Fibroblast of villous mesenchyme (primary cell): ENCODE results near the gene PGRMC2. TPM values are rescaled to one million over a fixed set of nuclear protein-coding genes. Genes with fewer than 3 reads are reported as not detected.

Experiments used
- DNase-seq: peaks from one replicate; pipeline ENCODE4 v3.0.0-alpha.2; 2010; ENCODE audit warnings: low read depth
- H3K4me3 ChIP-seq: 2 replicates; pipeline ENCODE4 v1.5.1; 2011; ENCODE audit warnings: low read depth, mild to moderate bottlenecking, low read length
- CTCF ChIP-seq: IDR thresholded peaks from 2 replicates; pipeline ENCODE4 v1.5.1; 2012; ENCODE audit warnings: low read depth, mild to moderate bottlenecking, low read length; ENCODE audit not compliant: insufficient read depth
- total RNA-seq: library from RNA; depleted of rRNA; stranded (reverse); fragments of >200 nt; gene quantifications from 2 replicates; pipeline ENCODE4 v1.2.3, GENCODE V29; 2012

The PGRMC2 gene
- total RNA-seq, 1 donor: 60.5 TPM

- TF ChIP-seq CTCF: no peak
- DNase-seq: no peak
- H3K4me3 ChIP-seq: no peak overlapping the region
Measured at GRCh38 chr4:128311659-128312403, 24.2 kb upstream of the PGRMC2 start.

- no peak overlapping the region for H3K4me3 ChIP-seq
- peak; percentile 82 for DNase-seq
- peak; percentile 56 for TF ChIP-seq CTCF
Measured at GRCh38 chr4:128310266-128310697, 22.7 kb upstream of the PGRMC2 start.

GRCh38 chr4:128309585-128309984 is 22.0 kb upstream of the PGRMC2 start:
- DNase-seq: peak; percentile 14
- TF ChIP-seq CTCF: no peak
- no peak overlapping the region for H3K4me3 ChIP-seq

- peak; percentile 86 for DNase-seq
- H3K4me3 ChIP-seq: no peak overlapping the region
- TF ChIP-seq CTCF: no peak
Measured at GRCh38 chr4:128308986-128309385, 21.4 kb upstream of the PGRMC2 start.

GRCh38 chr4:128307123-128307571 is 19.5 kb upstream of the PGRMC2 start:
- TF ChIP-seq CTCF: no peak
- peak; percentile 4 for DNase-seq
- H3K4me3 ChIP-seq: no peak overlapping the region

- H3K4me3 ChIP-seq: no peak overlapping the region
- TF ChIP-seq CTCF: no peak
- no peak for DNase-seq
Measured at GRCh38 chr4:128305942-128306341, 18.3 kb upstream of the PGRMC2 start.
